HG03457 (cell line): ENCODE results near the gene RTL5.

Experiments used
- ATAC-seq: cut with Tn5 transposase; IDR thresholded peaks from one replicate; pipeline ENCODE4 v1.9.1; 2021; ENCODE audit warnings: moderate number of reproducible peaks; ENCODE audit not compliant: unreplicated experiment

Gene RTL5

GRCh38 chrX:72079607-72080006, 52.1 kb downstream of the RTL5 start:
- ATAC-seq, result no peak

DNA sequence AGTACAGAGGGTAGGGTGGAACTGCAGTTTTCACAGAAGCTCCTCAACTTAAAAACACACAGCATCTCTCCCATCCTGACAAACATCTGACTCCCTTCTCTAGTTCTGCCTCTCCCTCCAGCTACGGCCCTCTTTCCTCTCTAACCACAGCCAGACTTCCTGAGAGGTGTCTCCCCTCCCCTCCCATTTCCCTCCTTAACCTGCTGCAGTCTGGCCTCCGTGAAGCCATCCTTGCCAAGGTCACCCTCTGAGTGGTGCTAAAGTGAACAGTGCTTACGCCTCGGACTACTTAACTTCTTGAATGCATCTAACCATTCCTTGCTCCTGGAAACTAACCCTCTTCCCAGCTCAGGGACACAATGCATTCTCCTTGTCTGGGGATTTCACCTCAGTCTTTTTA, 53.3 kb downstream of the RTL5 start:
- ATAC-seq, result no peak
